Duodenal mucosa (tissue), 2 donors: ENCODE measurements around the gene PLA2G4A.
"Not testable (repeated sequence)": the region's sequence is repeated elsewhere in the genome, so short reads cannot be mapped to it uniquely, and the experiment has no call there.

Source experiments
- H3K27ac ChIP-seq: one replicate; pipeline ENCODE4 v1.7.0; 2013; ENCODE audit warnings: low read depth, low read length
- H3K27me3 ChIP-seq, 2 donors: one replicate each; pipeline ENCODE4 v1.7.0; 2013; ENCODE audit warnings: low read length in 2 of 2, control low read depth in 1 of 2; ENCODE audit not compliant: insufficient read depth in 2 of 2, control insufficient read depth in 1 of 2
- H3K36me3 ChIP-seq, 2 donors: one replicate each; pipeline ENCODE4 v1.7.0; 2013; ENCODE audit warnings: low read length in 2 of 2, control low read depth in 1 of 2; ENCODE audit not compliant: insufficient read depth in 2 of 2, control insufficient read depth in 1 of 2
- H3K4me1 ChIP-seq, 2 donors: one replicate each; pipeline ENCODE4 v1.7.0; 2013; ENCODE audit warnings: low read length in 2 of 2, control low read depth in 1 of 2; ENCODE audit not compliant: insufficient read depth in 2 of 2, control insufficient read depth in 1 of 2
- H3K4me3 ChIP-seq, 2 donors: one replicate each; pipeline ENCODE4 v1.7.0; 2013; ENCODE audit warnings: low read length in 2 of 2, low read depth in 1 of 2
- H3K9ac ChIP-seq, 2 donors: one replicate each; pipeline ENCODE4 v1.7.0; 2013; ENCODE audit warnings: low read length in 2 of 2, low read depth in 1 of 2
- H3K9me3 ChIP-seq, 2 donors: one replicate each; pipeline ENCODE4 v1.7.0; 2013; ENCODE audit warnings: low read length in 2 of 2, control low read depth in 1 of 2; ENCODE audit not compliant: control insufficient read depth in 1 of 2

Gene PLA2G4A

GRCh38 chr1:186901631-186902030 lies 72.9 kb downstream of the PLA2G4A start:
- H3K4me3 ChIP-seq = no peak overlapping the region
- H3K4me1 ChIP-seq = peaks cover 0 to 7% of the 10 kb centered on the region in 2 donors
- no peaks in the 10 kb centered on the region for H3K27me3 ChIP-seq
- H3K9me3 ChIP-seq = no peaks in the 10 kb centered on the region
- H3K36me3 ChIP-seq = no peaks in the 10 kb centered on the region
- H3K27ac ChIP-seq = no peak overlapping the region
- H3K9ac ChIP-seq = no peak overlapping the region

- Histone ChIP-seq H3K4me1 (peaks cover 0 to 7% of the 10 kb centered on the region in 2 donors), H3K27me3 (no peaks in the 10 kb centered on the region), H3K4me3 (no peak overlapping the region), H3K9me3 (no peaks in the 10 kb centered on the region), H3K9ac (no peak overlapping the region), H3K36me3 (no peaks in the 10 kb centered on the region), H3K27ac (no peak overlapping the region)
Observed at GRCh38 chr1:186903374-186904136, 74.8 kb downstream of the PLA2G4A start.

DNA sequence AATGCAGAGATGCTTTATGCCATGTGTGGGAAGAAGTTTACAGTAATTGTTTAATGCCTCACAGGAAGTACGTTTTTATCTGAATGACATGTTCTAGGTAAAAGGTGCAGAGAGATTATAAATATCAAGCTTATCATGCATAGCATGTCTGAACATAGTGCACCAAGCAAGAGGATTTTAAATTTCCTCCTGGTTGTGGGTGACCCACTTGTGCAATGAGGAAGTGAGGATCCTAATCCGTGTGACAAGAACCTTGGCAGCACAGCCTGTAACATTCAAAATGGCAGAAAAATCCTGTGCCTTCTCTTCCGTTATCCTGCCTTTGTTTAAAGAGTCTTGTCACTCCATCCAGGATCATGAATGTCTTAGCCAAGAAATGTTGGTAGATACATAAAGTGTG lies 75.6 kb downstream of the PLA2G4A start:
- Histone ChIP-seq H3K4me1 (peaks cover 0 to 7% of the 10 kb centered on the region in 2 donors), H3K9me3 (no peaks in the 10 kb centered on the region), H3K27me3 (no peaks in the 10 kb centered on the region), H3K9ac (no peak overlapping the region), H3K36me3 (no peaks in the 10 kb centered on the region), H3K27ac (no peak overlapping the region), H3K4me3 (no peak overlapping the region)

GRCh38 chr1:186905561-186905960 lies 76.8 kb downstream of the PLA2G4A start:
- H3K9ac ChIP-seq = no peak overlapping the region
- no peaks in the 10 kb centered on the region for H3K36me3 ChIP-seq
- no peak overlapping the region for H3K4me3 ChIP-seq
- H3K9me3 ChIP-seq = no peaks in the 10 kb centered on the region
- no peaks in the 10 kb centered on the region for H3K27me3 ChIP-seq
- no peak overlapping the region for H3K27ac ChIP-seq
- H3K4me1 ChIP-seq = peaks cover 0 to 7% of the 10 kb centered on the region in 2 donors

GRCh38 chr1:186915555-186915954 lies 86.8 kb downstream of the PLA2G4A start:
- no peaks in the 10 kb centered on the region for H3K9me3 ChIP-seq

GRCh38 chr1:186917106-186917786 lies 88.5 kb downstream of the PLA2G4A start:
- H3K4me3 ChIP-seq, H3K27ac ChIP-seq, H3K27me3 ChIP-seq, H3K4me1 ChIP-seq, H3K9me3 ChIP-seq, H3K36me3 ChIP-seq, H3K9ac ChIP-seq: not testable (repeated sequence)

More at GRCh38 chr1:186915555-186915954, 86.8 kb downstream of the PLA2G4A start:
- Histone ChIP-seq H3K27me3 (no peaks in the 10 kb centered on the region), H3K4me1 (peaks cover 0 to 6% of the 10 kb centered on the region in 2 donors), H3K36me3 (peaks cover 0 to 7% of the 10 kb centered on the region in 2 donors), H3K4me3 (no peak overlapping the region), H3K27ac (no peak overlapping the region), H3K9ac (no peak overlapping the region)

DNA sequence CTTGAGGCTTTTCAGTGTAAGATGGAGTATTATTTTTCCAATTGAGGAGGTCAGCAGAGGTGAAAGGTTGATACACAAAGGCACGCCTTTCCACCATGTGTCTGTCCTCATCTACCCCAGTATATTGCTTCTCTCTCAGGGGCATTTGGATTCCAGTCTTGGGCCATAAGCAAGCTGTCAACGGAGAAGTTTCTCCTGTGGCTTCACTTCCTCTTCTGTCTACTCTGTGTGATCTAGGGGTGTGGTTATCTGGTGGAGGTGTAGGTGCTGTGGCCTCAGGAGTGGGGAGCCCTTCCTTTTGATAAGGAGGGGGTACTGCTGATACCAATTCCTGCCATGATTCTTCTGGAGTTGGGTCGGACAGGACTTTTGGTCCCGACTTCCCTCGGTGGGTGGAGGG lies 92.6 kb downstream of the PLA2G4A start:
- H3K9ac ChIP-seq, H3K27ac ChIP-seq, H3K27me3 ChIP-seq, H3K9me3 ChIP-seq, H3K4me1 ChIP-seq, H3K36me3 ChIP-seq, H3K4me3 ChIP-seq: not testable (repeated sequence)

- not testable (repeated sequence) for H3K4me3 ChIP-seq, H3K27me3 ChIP-seq, H3K9ac ChIP-seq, H3K36me3 ChIP-seq, H3K9me3 ChIP-seq, H3K27ac ChIP-seq
- peaks cover 7 to 22% of the 10 kb centered on the region in 2 donors for H3K4me1 ChIP-seq
Observed at GRCh38 chr1:186922814-186923213, 94.1 kb downstream of the PLA2G4A start.

DNA sequence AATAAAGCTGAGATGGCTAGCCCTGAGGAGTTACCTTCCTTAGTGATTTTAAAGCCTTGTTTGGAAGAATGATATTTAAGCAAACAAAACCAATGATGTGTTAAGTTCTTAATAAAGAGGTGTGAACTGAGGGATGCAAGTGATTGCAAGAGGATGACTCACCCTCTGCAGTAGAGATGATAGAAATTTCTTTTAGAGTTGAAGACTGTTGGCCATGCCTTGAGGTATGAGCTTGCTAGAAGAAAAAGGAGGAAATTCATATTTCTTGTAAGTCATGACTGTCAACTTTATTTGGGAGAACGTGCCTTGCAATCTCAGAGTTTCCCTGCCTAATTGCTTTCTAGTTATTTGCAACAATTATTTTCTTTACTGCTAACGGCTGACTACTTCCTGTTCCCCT lies 94.7 kb downstream of the PLA2G4A start:
- Histone ChIP-seq H3K4me3 (no peak overlapping the region), H3K27ac (no peak overlapping the region), H3K9me3 (no peaks in the 10 kb centered on the region), H3K36me3 (no peaks in the 10 kb centered on the region), H3K9ac (no peak overlapping the region), H3K27me3 (no peaks in the 10 kb centered on the region), H3K4me1 (peaks cover 7 to 27% of the 10 kb centered on the region in 2 donors)

- Histone ChIP-seq H3K27me3 (no peaks in the 10 kb centered on the region), H3K4me3 (no peak overlapping the region), H3K27ac (no peak overlapping the region), H3K9ac (no peak overlapping the region), H3K9me3 (no peaks in the 10 kb centered on the region), H3K4me1 (peaks cover 7 to 27% of the 10 kb centered on the region in 2 donors), H3K36me3 (no peaks in the 10 kb centered on the region)
Observed at GRCh38 chr1:186925881-186926669, 97.3 kb downstream of the PLA2G4A start.
